ENCODE measurements around the gene CD80. TPM values are rescaled to one million over a fixed set of nuclear protein-coding genes. Genes with fewer than 3 reads are reported as not detected.

The CD80 gene
- total RNA-seq, 1 experiment from 2014 or later: not detected

GRCh38 chr3:119589102-119589773 is 29.8 kb upstream of the CD80 start:
- no peak overlapping the region for H3K27ac Mint-ChIP-seq (ENCODE audit: unreplicated experiment)
- POLR2A ChIA-PET: no interaction called here
- H3K4me1 Mint-ChIP-seq (ENCODE audit: low read depth, unreplicated experiment): no peaks in the 10 kb centered on the region

GRCh38 chr3:119588112-119588511 is 28.7 kb upstream of the CD80 start:
- Histone ChIP-seq H3K27me3 (replicated peaks; ENCODE audit: control insufficient read depth, insufficient read depth, low read length) (no peaks in the 10 kb centered on the region), H3K4me1 (no peaks in the 10 kb centered on the region), H3K4me3 (ENCODE audit: low read depth, low read length) (no peak overlapping the region), H3K36me3 (ENCODE audit: control insufficient read depth, insufficient read depth, low read length) (no peaks in the 10 kb centered on the region), H3K9me3 (no peaks in the 10 kb centered on the region)
- Mint-ChIP-seq H3K27ac (ENCODE audit: unreplicated experiment) (no peak overlapping the region), H3K9me3 (ENCODE audit: unreplicated experiment) (peaks cover 14% of the 10 kb centered on the region), H3K4me1 (ENCODE audit: low read depth, unreplicated experiment) (no peaks in the 10 kb centered on the region), H3K4me3 (ENCODE audit: unreplicated experiment) (no peak overlapping the region), H3K27me3 (ENCODE audit: insufficient read depth, unreplicated experiment) (peaks cover 2% of the 10 kb centered on the region), H3K36me3 (ENCODE audit: insufficient read depth, unreplicated experiment) (no peaks in the 10 kb centered on the region)
- BruUV-seq (replicated peaks): no TSS peak
- no peak for DNase-seq
- TF ChIP-seq CTCF (IDR thresholded peaks at IDR 0.05; ENCODE audit: insufficient read depth in 1 of 2, low read depth in 1 of 2, low read length in 1 of 2, severe bottlenecking in 1 of 2, unreplicated experiment in 1 of 2): no peak
- CTCF ChIA-PET: no interaction called here
- intact Hi-C loops (cut with micrococcal nuclease; ENCODE audit: unreplicated experiment): no loop called here
- POLR2A ChIA-PET: no interaction called here

More at GRCh38 chr3:119589102-119589773, 29.8 kb upstream of the CD80 start:
- Mint-ChIP-seq H3K4me3 (ENCODE audit: unreplicated experiment) (no peak overlapping the region), H3K36me3 (ENCODE audit: insufficient read depth, unreplicated experiment) (no peaks in the 10 kb centered on the region), H3K9me3 (ENCODE audit: unreplicated experiment) (peaks cover 14% of the 10 kb centered on the region), H3K27me3 (ENCODE audit: insufficient read depth, unreplicated experiment) (peaks cover 2% of the 10 kb centered on the region)
- CTCF ChIA-PET: no interaction called here
- no peaks in the 10 kb centered on the region for H3K9me3 ChIP-seq
- DNase-seq: no peak
- TF ChIP-seq CTCF (IDR thresholded peaks at IDR 0.05; ENCODE audit: insufficient read depth in 1 of 2, low read depth in 1 of 2, low read length in 1 of 2, severe bottlenecking in 1 of 2, unreplicated experiment in 1 of 2): no peak
- intact Hi-C loops (cut with micrococcal nuclease; ENCODE audit: unreplicated experiment): no loop called here
- H3K4me3 ChIP-seq (ENCODE audit: low read depth, low read length): no peak overlapping the region
- H3K4me1 ChIP-seq: no peaks in the 10 kb centered on the region
- no peaks in the 10 kb centered on the region for H3K36me3 ChIP-seq (ENCODE audit: control insufficient read depth, insufficient read depth, low read length)
- no TSS peak for BruUV-seq (replicated peaks)
- H3K27me3 ChIP-seq (replicated peaks; ENCODE audit: control insufficient read depth, insufficient read depth, low read length): no peaks in the 10 kb centered on the region

- DNase-seq: no peak
- POLR2A ChIA-PET: no interaction called here
- intact Hi-C loops (cut with micrococcal nuclease; ENCODE audit: unreplicated experiment): no loop called here
- Mint-ChIP-seq H3K27ac (ENCODE audit: unreplicated experiment) (no peak overlapping the region), H3K9me3 (ENCODE audit: unreplicated experiment) (peaks cover 14% of the 10 kb centered on the region), H3K36me3 (ENCODE audit: insufficient read depth, unreplicated experiment) (no peaks in the 10 kb centered on the region), H3K27me3 (ENCODE audit: insufficient read depth, unreplicated experiment) (peaks cover 2% of the 10 kb centered on the region), H3K4me1 (ENCODE audit: low read depth, unreplicated experiment) (no peaks in the 10 kb centered on the region), H3K4me3 (ENCODE audit: unreplicated experiment) (no peak overlapping the region)
- TF ChIP-seq CTCF (IDR thresholded peaks at IDR 0.05; ENCODE audit: insufficient read depth in 1 of 2, low read depth in 1 of 2, low read length in 1 of 2, severe bottlenecking in 1 of 2, unreplicated experiment in 1 of 2): no peak
- Histone ChIP-seq H3K27me3 (replicated peaks; ENCODE audit: control insufficient read depth, insufficient read depth, low read length) (no peaks in the 10 kb centered on the region), H3K9me3 (no peaks in the 10 kb centered on the region), H3K4me1 (no peaks in the 10 kb centered on the region), H3K4me3 (ENCODE audit: low read depth, low read length) (no peak overlapping the region), H3K36me3 (ENCODE audit: control insufficient read depth, insufficient read depth, low read length) (no peaks in the 10 kb centered on the region)
- CTCF ChIA-PET: no interaction called here
- no TSS peak for BruUV-seq (replicated peaks)
These were observed 27.3 kb upstream of the CD80 start for GRCh38 chr3:119586733-119587172.

Measured in Caco-2 (cell line).